GM19467 (cell line): ENCODE data around the gene ZNF273.
"Not testable (repeated sequence)": the region's sequence is repeated elsewhere in the genome, so short reads cannot be mapped to it uniquely, and the experiment has no call there.

Experiments
- ATAC-seq: cut with Tn5 transposase; IDR thresholded peaks from one replicate; pipeline ENCODE4 v1.9.1; 2021; ENCODE audit warnings: mild to moderate bottlenecking, moderate library complexity; ENCODE audit not compliant: unreplicated experiment

ZNF273 gene

GRCh38 chr7:64944667-64945502, 41.8 kb downstream of the ZNF273 start:
- not testable (repeated sequence) for ATAC-seq

GRCh38 chr7:64945503-64946175, 42.6 kb downstream of the ZNF273 start:
- ATAC-seq, result no peak

- no peak for ATAC-seq
Observed at GRCh38 chr7:64946772-64947171, 43.7 kb downstream of the ZNF273 start.

- ATAC-seq, result no peak
Observed at GRCh38 chr7:64947252-64948000, 44.4 kb downstream of the ZNF273 start.

GRCh38 chr7:64948774-64949173, 45.7 kb downstream of the ZNF273 start:
- ATAC-seq, result not testable (repeated sequence)

- not testable (repeated sequence) for ATAC-seq
Observed at GRCh38 chr7:64950673-64951072, 47.6 kb downstream of the ZNF273 start.

- ATAC-seq, result no peak
Observed at GRCh38 chr7:64951250-64951848, 48.3 kb downstream of the ZNF273 start.

GRCh38 chr7:64959072-64959747, 56.1 kb downstream of the ZNF273 start:
- no peak for ATAC-seq

- no peak for ATAC-seq
Observed at GRCh38 chr7:64965594-64965993, 62.5 kb downstream of the ZNF273 start.

- ATAC-seq, result no peak
Observed at GRCh38 chr7:64978497-64979203, 75.6 kb downstream of the ZNF273 start.
